PC-9 (cell line): Measurements from ENCODE around the gene KCNH1.

Experiments used
- EZH2 ChIP-seq: fragments of 200-600 bp; sonication (generic); IDR thresholded peaks from 2 replicates; pipeline ENCODE4 v1.8.0; 2017; ENCODE audit warnings: antibody characterized with exemption, low read depth
- TF ChIP-seq, protein P1 (sequence below): fragments of 200-600 bp; sonication (generic); conservative IDR thresholded peaks from 2 replicates; pipeline ENCODE4 v1.6.1; 2017; ENCODE audit warnings: mixed run types, antibody characterized with exemption, mild to moderate bottlenecking, moderate library complexity

DNA sequence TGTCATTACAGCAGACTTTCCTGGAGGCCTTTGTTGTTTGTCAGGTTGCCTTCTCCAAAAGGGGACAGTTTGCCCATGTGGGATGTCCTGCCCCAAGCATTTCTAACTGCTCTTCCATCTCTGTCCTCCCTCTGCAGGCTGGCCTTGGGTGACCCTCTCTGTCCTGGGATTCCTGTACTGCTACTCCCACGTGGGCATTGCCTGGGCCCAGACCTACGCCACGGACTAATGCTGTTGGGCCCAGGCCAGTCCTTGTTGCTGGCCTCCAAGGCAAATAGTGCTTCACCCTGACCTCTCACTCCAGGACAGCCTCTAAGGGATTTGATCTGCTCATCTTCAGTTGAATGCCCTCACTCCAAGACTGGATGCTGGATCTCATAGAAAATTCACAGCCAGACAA, 459.8 kb downstream of the KCNH1 start:
- TF ChIP-seq, protein P1, sequence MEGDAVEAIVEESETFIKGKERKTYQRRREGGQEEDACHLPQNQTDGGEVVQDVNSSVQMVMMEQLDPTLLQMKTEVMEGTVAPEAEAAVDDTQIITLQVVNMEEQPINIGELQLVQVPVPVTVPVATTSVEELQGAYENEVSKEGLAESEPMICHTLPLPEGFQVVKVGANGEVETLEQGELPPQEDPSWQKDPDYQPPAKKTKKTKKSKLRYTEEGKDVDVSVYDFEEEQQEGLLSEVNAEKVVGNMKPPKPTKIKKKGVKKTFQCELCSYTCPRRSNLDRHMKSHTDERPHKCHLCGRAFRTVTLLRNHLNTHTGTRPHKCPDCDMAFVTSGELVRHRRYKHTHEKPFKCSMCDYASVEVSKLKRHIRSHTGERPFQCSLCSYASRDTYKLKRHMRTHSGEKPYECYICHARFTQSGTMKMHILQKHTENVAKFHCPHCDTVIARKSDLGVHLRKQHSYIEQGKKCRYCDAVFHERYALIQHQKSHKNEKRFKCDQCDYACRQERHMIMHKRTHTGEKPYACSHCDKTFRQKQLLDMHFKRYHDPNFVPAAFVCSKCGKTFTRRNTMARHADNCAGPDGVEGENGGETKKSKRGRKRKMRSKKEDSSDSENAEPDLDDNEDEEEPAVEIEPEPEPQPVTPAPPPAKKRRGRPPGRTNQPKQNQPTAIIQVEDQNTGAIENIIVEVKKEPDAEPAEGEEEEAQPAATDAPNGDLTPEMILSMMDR = no peak
- no peak for TF ChIP-seq EZH2
